KMS-11 (cell line): Measurements from ENCODE around the gene TOR4A.
"Not testable (repeated sequence)": the region's sequence is repeated elsewhere in the genome, so short reads cannot be mapped to it uniquely, and the experiment has no call there.

Experiments
- H2AFZ ChIP-seq: fragments of 200-600 bp; sonication (generic); 2 replicates; pipeline ENCODE4 v1.6.1; 2016; ENCODE audit warnings: antibody characterized with exemption, mixed run types, low read depth
- H3K27ac ChIP-seq: fragments of 200-600 bp; sonication (generic); 2 replicates; pipeline ENCODE4 v1.6.1; 2016; ENCODE audit warnings: mild to moderate bottlenecking, mixed run types
- H3K27me3 ChIP-seq: fragments of 200-600 bp; sonication (generic); 2 replicates; pipeline ENCODE4 v1.6.1; 2017; ENCODE audit warnings: mild to moderate bottlenecking, low read depth, mixed run types, moderate library complexity; ENCODE audit not compliant: insufficient read depth
- H3K36me3 ChIP-seq: fragments of 200-600 bp; sonication (generic); 2 replicates; pipeline ENCODE4 v1.6.1; 2017; ENCODE audit warnings: mild to moderate bottlenecking, mixed run types; ENCODE audit not compliant: insufficient read depth
- H3K4me1 ChIP-seq: fragments of 200-600 bp; sonication (generic); 2 replicates; pipeline ENCODE4 v1.6.1; 2016; ENCODE audit warnings: mild to moderate bottlenecking, low read depth, mixed run types; ENCODE audit not compliant: poor library complexity, severe bottlenecking
- H3K4me2 ChIP-seq: fragments of 200-600 bp; sonication (generic); 2 replicates; pipeline ENCODE4 v1.7.0; 2016; ENCODE audit warnings: mild to moderate bottlenecking, mixed run types
- H3K4me3 ChIP-seq: fragments of 200-600 bp; sonication (generic); IDR thresholded peaks from 2 replicates; pipeline ENCODE4 v1.6.1; 2017; ENCODE audit warnings: low read depth, low read length, mixed read lengths; ENCODE audit not compliant: insufficient read depth
- H3K79me2 ChIP-seq: fragments of 200-600 bp; sonication (generic); 2 replicates; pipeline ENCODE4 v1.6.1; 2016; ENCODE audit warnings: low read depth, mixed run types; ENCODE audit not compliant: insufficient read depth
- H3K9ac ChIP-seq: fragments of 200-600 bp; sonication (generic); 2 replicates; pipeline ENCODE4 v1.6.1; 2016; ENCODE audit warnings: mild to moderate bottlenecking, mixed run types
- H4K20me1 ChIP-seq: fragments of 200-600 bp; sonication (generic); 2 replicates; pipeline ENCODE4 v1.6.1; 2016; ENCODE audit warnings: mild to moderate bottlenecking, mixed run types; ENCODE audit not compliant: insufficient read depth
- TF ChIP-seq, protein P1 (sequence below): fragments of 200-600 bp; sonication (generic); conservative IDR thresholded peaks from 2 replicates; pipeline ENCODE4 v1.6.1; 2017; ENCODE audit warnings: low read depth, mild to moderate bottlenecking, antibody characterized with exemption, low read length, moderate library complexity, mixed read lengths

Gene TOR4A

DNA sequence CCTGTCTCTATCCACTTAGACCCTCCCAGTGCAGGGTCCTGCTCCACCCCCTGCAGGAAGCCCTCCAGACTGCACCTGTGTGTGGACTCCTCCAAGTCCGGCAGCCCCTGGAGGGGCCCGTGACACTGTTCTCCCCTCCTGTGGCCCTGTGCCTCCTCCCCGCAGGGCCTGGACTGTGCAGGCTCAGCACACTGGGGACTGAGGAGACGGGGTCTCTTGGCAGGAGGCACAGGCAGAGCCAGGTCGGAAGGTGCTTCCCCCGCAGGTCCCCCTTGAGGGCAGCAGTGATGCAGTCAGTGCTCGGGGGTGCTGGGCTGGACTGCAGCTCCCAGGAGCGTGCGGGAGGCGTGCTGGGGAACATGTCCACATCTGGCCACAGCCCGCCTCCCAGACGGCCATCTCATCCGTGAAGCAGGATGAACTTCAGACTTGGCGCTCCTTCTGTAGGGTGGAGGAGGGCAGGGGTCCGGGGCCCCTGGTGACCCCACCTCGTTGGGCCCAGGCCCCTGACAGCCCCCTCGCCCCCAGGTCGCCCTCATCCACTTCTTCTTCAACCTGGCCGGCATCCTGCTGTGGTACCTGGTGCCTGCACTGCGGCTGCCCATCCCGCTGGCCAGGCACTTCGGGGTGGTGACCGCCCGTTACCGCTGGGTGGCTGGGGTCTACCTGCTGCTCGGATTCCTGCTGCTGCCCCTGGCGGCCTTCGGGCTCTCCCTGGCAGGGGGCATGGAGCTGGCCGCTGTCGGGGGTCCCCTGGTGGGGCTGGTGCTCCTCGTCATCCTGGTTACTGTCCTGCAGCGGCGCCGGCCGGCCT is 41.9 kb upstream of the TOR4A start:
- TF ChIP-seq, protein P1, sequence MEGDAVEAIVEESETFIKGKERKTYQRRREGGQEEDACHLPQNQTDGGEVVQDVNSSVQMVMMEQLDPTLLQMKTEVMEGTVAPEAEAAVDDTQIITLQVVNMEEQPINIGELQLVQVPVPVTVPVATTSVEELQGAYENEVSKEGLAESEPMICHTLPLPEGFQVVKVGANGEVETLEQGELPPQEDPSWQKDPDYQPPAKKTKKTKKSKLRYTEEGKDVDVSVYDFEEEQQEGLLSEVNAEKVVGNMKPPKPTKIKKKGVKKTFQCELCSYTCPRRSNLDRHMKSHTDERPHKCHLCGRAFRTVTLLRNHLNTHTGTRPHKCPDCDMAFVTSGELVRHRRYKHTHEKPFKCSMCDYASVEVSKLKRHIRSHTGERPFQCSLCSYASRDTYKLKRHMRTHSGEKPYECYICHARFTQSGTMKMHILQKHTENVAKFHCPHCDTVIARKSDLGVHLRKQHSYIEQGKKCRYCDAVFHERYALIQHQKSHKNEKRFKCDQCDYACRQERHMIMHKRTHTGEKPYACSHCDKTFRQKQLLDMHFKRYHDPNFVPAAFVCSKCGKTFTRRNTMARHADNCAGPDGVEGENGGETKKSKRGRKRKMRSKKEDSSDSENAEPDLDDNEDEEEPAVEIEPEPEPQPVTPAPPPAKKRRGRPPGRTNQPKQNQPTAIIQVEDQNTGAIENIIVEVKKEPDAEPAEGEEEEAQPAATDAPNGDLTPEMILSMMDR: 0 out of 2 replicates have a peak, but pooled peaks have one; percentile 15
- Histone ChIP-seq H3K27me3 (peaks cover 43% of the 10 kb centered on the region), H4K20me1 (no peaks in the 10 kb centered on the region), H3K79me2 (no peaks in the 10 kb centered on the region), H3K9ac (no peak overlapping the region), H3K4me2 (no peak overlapping the region), H2AFZ (no peak overlapping the region), H3K36me3 (no peaks in the 10 kb centered on the region), H3K4me1 (peaks cover 23% of the 10 kb centered on the region), H3K27ac (no peak overlapping the region), H3K4me3 (no peak overlapping the region)

DNA sequence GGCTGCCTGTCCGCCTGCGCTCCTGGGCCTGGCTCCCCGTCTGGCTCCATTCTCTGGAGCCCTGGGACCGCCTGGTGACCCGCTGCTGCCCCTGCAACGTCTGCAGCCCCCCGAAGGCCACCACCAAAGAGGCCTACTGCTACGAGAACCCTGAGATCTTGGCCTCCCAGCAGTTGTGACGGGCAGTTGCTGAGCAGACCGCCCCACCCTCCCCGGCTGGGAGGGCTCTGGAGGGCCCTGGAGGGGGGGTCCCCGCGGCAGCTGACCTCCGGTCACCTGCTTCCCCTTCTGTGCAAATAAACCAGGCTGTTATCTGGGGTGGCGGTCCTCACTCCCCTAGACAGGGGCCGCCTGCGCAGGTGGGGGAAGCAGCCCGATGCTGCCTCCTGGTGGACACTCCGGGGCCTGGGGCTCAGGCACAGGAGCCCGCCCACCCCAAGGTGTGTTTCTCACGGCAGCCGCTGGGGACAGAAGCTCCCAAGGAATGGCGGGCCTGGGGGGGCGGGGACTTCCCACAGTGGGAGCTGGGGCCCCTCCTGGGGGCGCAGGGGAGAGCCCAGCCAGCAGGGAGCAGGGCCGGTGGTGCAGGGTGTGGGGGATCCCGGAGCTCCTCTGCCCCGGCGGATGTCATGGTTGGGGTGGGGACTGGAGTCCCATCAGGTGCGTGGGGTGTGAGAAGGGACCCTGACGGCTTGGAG is 41.1 kb upstream of the TOR4A start:
- no peak overlapping the region for H2AFZ ChIP-seq
- TF ChIP-seq, protein P1: peak; percentile 87

DNA sequence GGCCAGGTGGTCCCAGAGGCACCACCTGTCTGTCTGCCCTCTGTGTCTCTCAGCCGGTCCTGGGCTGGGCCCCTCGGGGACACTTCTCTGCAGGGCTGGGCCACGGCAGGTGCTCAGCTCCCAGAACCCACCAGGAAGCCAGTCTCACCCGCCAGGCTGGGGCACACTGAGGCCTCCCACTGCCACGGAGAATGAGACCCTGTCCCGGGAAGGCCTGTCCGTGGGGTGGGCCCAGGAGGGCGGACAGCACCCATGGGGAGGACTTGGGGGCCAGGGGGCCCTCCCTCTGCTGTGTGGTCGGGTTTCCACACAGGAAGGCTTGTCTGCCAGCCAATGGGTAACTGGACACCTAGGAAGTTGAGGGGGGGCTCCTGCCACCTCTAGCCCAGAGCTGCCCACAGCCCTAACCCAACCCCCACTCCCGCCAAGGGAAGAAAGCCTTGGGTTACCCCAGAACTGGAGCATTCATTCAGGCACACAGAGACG is 40.5 kb upstream of the TOR4A start:
- no peak overlapping the region for H3K27ac ChIP-seq
- peaks cover 4% of the 10 kb centered on the region for H3K79me2 ChIP-seq
- no peak overlapping the region for H3K4me3 ChIP-seq
- peaks cover 2% of the 10 kb centered on the region; the same call in 1 of the 2 replicates for H4K20me1 ChIP-seq
- TF ChIP-seq, protein P1: no peak
- H3K4me2 ChIP-seq: peak overlapping the region; percentile 26; the same call in 1 of the 2 replicates
- H2AFZ ChIP-seq: no peak overlapping the region
- peaks cover 23% of the 10 kb centered on the region for H3K4me1 ChIP-seq
- no peak overlapping the region for H3K9ac ChIP-seq
- peaks cover 30% of the 10 kb centered on the region for H3K27me3 ChIP-seq
- peaks cover under 1% of the 10 kb centered on the region; the same call in 1 of the 2 replicates for H3K36me3 ChIP-seq

More for the DNA sequence above, 41.1 kb upstream of the TOR4A start:
- H4K20me1 ChIP-seq: no peaks in the 10 kb centered on the region
- no peaks in the 10 kb centered on the region for H3K36me3 ChIP-seq
- H3K4me3 ChIP-seq: no peak overlapping the region
- peaks cover 23% of the 10 kb centered on the region for H3K4me1 ChIP-seq
- peak overlapping the region; percentile 26; the same call in 1 of the 2 replicates for H3K4me2 ChIP-seq
- H3K9ac ChIP-seq: no peak overlapping the region
- peaks cover 36% of the 10 kb centered on the region for H3K27me3 ChIP-seq
- no peak overlapping the region for H3K27ac ChIP-seq
- H3K79me2 ChIP-seq: no peaks in the 10 kb centered on the region

DNA sequence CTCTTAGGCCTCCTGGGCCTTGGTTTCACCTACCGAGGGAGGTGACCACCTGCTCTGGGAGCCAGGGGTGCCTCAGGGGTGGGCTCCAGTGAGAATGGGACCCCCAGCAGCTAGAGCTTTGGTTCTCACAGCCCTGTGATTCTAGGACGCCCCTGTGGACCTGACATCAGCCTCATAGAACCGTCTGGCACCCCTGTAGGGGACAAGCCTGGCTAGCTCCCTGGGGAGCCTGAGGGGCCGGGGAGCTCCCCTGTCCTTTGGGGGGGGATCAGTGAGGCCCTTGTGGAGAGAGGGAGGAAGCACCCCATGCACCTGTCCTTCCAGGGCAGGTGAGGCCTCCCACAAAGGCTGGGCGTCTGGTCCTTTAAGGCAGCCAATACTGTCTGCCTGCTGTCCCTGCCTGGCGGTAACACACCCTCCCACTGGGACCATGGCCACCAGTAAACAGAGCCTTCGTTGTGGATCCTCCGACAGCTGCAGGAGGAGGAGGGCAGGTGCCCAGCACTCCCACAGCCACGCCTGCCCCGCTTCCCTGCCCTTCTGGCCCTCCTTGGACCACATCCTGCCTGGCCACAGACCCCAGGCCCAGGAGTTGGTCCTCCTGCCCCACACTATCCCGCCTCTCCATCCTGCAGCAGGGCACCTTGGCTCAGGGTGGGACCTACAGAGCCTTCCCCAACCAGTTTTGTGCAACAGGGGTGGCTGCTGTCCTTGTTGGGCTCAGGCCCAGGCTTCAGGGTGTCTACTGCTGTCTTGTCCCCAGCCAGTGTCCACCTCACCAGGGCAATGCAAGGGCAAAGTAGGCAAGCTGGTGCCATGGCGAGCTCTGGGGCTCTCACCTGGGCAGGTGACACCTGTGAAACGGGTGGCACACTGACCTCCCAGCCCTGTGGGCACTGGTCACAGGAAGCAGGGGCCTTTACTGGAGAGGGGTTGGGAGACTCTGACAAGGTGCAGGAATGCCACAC is 39.5 kb upstream of the TOR4A start:
- H3K36me3 ChIP-seq: peaks cover 7% of the 10 kb centered on the region; the same call in 1 of the 2 replicates
- H4K20me1 ChIP-seq: peaks cover 12% of the 10 kb centered on the region; the same call in 1 of the 2 replicates
- TF ChIP-seq, protein P1: no peak
- peaks cover 15% of the 10 kb centered on the region for H3K79me2 ChIP-seq
- no peak overlapping the region for H3K9ac ChIP-seq
- no peak overlapping the region for H2AFZ ChIP-seq
- peaks cover 31% of the 10 kb centered on the region for H3K4me1 ChIP-seq
- H3K4me2 ChIP-seq: no peak overlapping the region; the same call in 1 of the 2 replicates
- peaks cover 22% of the 10 kb centered on the region for H3K27me3 ChIP-seq
- no peak overlapping the region for H3K27ac ChIP-seq
- H3K4me3 ChIP-seq: no peak overlapping the region

DNA sequence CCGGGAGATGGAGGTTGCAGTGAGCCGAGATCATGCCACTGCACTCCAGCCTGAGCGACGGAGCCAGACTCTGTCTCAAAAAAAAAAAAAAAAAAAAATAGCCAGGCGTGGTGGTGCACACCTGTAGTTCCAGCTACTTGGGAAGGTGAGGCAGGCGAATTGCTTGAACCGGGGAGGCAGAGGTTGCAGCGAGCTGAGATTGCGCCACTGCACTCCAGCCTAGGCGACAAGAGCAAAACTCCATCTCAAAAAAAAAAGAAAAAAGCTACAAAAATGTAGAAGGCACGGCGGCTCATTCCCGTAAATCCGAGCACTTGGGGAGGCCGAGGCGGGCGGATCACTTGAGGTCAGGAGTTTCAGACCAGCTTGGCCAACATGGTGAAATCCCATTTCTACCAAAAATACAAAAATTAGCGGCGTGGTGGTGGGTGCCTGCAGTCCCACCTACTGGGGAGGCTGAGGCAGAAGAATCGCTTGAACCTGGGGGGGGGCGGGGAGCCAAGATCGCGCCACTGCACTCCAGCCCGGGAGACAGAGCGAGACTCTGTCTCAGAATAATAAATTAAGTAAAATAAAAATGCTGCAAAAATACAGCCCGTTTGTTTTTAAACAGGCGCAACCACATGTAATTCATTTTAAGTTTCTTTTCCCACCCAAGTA is 37.9 kb upstream of the TOR4A start:
- H3K36me3 ChIP-seq, H3K4me3 ChIP-seq: not testable (repeated sequence)
- H3K9ac ChIP-seq: peak overlapping the region; percentile 82
- peak overlapping the region; percentile 91 for H3K27ac ChIP-seq
- H3K27me3 ChIP-seq: peaks cover 12% of the 10 kb centered on the region
- H3K4me2 ChIP-seq: peak overlapping the region; percentile 58
- peak overlapping the region; percentile 72 for H2AFZ ChIP-seq
- H3K79me2 ChIP-seq: peaks cover 17% of the 10 kb centered on the region
- H4K20me1 ChIP-seq: peaks cover 12% of the 10 kb centered on the region; the same call in 1 of the 2 replicates
- H3K4me1 ChIP-seq: peaks cover 31% of the 10 kb centered on the region
